SW 1271 (cell line): ENCODE data around the gene C1orf146.
"Not testable (repeated sequence)": the region's sequence is repeated elsewhere in the genome, so short reads cannot be mapped to it uniquely, and the experiment has no call there.

ENCODE experiments used
- DNase-seq, 2 experiments: peaks; one replicate each; lab custom pipeline; 2025; lab: John Stamatoyannopoulos, UW

Gene C1orf146

GRCh38 chr1:92274939-92275338 is 57.2 kb downstream of the C1orf146 start:
- no peak for DNase-seq

- DNase-seq = no peak
These were observed 58.4 kb downstream of the C1orf146 start for GRCh38 chr1:92276082-92276481.

GRCh38 chr1:92277105-92277723 is 59.5 kb downstream of the C1orf146 start:
- no peak for DNase-seq

GRCh38 chr1:92279781-92280180 is 62.1 kb downstream of the C1orf146 start:
- not testable (repeated sequence) for DNase-seq

- DNase-seq = not testable (repeated sequence)
These were observed 63.7 kb downstream of the C1orf146 start for GRCh38 chr1:92281411-92281810.

- peak in 1 of 2 experiments; percentile 54 for DNase-seq
These were observed 73.8 kb downstream of the C1orf146 start for GRCh38 chr1:92291372-92291999.
